Measurements from ENCODE around the gene NEURL1.

- TF ChIP-seq CTCF (IDR thresholded peaks at IDR 0.05; ENCODE audit: extremely low read depth in 1 of 2, insufficient read depth in 1 of 2, low read depth in 1 of 2, low read length in 2 of 2) (no peak), POLR2A (IDR thresholded peaks at IDR 0.05; ENCODE audit: low read depth, low read length) (no peak), JUN (IDR thresholded peaks at IDR 0.05; ENCODE audit: borderline replicate concordance, insufficient read depth, insufficient read length, low read depth) (no peak), MYC (IDR thresholded peaks at IDR 0.05; ENCODE audit: low read depth, low read length) (no peak)
Measured at GRCh38 chr10:103555325-103555649, 61.8 kb downstream of the NEURL1 start.

Measured in endothelial cell of umbilical vein (primary cell).